ENCODE data around the gene TRAF6.

DNA sequence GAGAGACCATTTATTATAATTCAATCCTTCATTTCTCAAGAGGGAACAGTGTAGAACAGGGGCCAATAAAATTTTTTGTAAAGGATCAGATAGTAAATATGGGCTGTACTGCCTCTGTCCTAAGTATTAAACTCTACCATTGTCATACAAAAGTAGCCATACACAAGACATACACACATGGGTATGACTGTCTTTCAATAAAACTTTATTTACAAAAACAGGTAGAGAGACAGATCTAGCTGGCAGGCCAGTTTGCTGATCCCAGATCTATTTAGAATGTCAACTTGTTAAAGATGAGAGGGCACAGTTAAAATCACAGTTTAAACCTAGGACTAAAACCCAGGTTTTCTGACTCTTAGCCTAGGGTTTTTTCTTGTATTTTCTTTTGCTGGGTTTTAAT, 16.7 kb downstream of the TRAF6 start:
- no peak for TF ChIP-seq TSC22D4 (tag; IDR thresholded peaks at IDR 0.05)
- no peak for TF ChIP-seq POLR2A (conservative IDR thresholded peaks at IDR 0.05)
- no peak for TF ChIP-seq POLR2AphosphoS5 (IDR thresholded peaks at IDR 0.05; ENCODE audit: control insufficient read depth, insufficient read depth, low read depth, low read length)
- no peak for TF ChIP-seq DDX20 (tag; IDR thresholded peaks at IDR 0.05; ENCODE audit: low read depth)
- no peak for TF ChIP-seq ESRRB (CRISPR knock-in tag; IDR thresholded peaks at IDR 0.05; ENCODE audit: borderline replicate concordance)
- TF ChIP-seq GABPA (tag; conservative IDR thresholded peaks at IDR 0.05; ENCODE audit: low read depth) = no peak
- TF ChIP-seq EZH2 (IDR thresholded peaks at IDR 0.05; ENCODE audit: borderline replicate concordance, low read depth, low read length) = no peak
- TF ChIP-seq JUN (IDR thresholded peaks at IDR 0.05; ENCODE audit: borderline replicate concordance, low read depth, low read length) = no peak
- no peak for TF ChIP-seq JUN (CRISPR knock-in tag; IDR thresholded peaks at IDR 0.05; ENCODE audit: borderline replicate concordance)
- TF ChIP-seq BCOR (IDR thresholded peaks at IDR 0.05) = no peak
- no peak for TF ChIP-seq TEAD1 (CRISPR knock-in tag; IDR thresholded peaks at IDR 0.05)
- no peak for TF ChIP-seq ZEB2 (IDR thresholded peaks at IDR 0.05)
- TF ChIP-seq CREB1 (IDR thresholded peaks at IDR 0.05) = no peak
- no peak for TF ChIP-seq CREB1 (CRISPR knock-in tag; IDR thresholded peaks at IDR 0.05)
